HG03571 (cell line): ENCODE results near the gene CDH10.

ENCODE experiments used
- ATAC-seq: cut with Tn5 transposase; IDR thresholded peaks from one replicate; pipeline ENCODE4 v1.9.1; 2021; ENCODE audit not compliant: unreplicated experiment

CDH10 gene

GRCh38 chr5:24602188-24602587 is 42.6 kb downstream of the CDH10 start:
- no peak for ATAC-seq

DNA sequence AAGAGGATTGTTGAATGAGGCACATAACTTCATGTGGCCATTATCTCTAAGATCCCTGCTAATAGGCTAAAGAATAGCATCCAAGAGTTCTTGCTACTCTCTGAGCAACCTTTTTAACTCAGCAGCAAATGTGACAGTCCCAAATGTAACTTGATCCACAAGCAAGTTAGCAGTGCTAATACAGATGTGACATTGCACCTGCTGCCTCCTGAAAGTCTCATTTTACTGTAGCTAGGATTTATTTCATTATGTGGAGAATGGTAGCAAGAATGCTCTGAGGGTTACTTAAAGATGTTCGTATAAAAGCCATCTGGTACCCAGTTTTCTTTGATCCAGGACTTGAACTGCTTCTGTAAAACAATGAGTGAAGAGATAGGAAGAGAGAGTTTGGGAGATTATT is 45.8 kb downstream of the CDH10 start:
- no peak for ATAC-seq

DNA sequence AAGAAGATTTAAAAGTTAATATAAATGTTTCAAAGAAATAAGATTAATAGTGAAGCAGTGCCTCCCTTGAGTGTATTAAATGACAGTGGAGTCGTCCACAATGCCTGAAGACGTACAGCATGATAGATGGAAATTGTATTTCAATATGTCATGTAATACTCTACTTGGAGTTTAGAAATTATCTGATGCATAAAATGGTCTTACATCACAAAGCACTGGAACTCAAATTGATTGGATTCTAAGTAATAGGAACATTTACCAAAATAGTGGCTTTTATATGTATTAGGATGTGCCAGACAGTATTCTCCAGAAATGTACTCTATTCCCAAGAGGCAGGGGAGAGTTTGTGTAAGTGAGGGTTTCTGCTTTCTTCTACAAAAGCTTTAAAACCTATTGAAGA is 49.4 kb downstream of the CDH10 start:
- ATAC-seq = no peak

- no peak for ATAC-seq
These were observed 53.4 kb downstream of the CDH10 start for GRCh38 chr5:24591426-24591825.

GRCh38 chr5:24589566-24589965 is 55.2 kb downstream of the CDH10 start:
- no peak for ATAC-seq

DNA sequence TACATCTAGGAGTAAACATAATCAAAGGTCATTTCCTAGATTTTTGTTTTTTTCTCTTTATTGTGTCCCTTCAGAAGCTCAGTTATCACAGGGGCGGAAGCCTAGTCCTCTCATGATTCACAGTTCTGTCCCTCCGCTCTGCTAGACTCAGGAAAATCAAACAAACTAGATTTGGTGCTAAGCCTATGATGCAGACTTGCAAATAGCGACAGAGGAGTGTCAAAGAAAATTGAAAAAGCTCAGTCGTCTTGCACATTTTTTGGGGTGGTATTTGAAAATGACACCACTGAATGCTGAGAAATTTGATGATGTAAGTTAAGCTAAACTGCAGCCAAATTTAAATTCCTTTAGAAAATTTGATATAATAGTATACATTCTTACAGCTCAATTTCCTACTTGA is 59.0 kb downstream of the CDH10 start:
- ATAC-seq = no peak

GRCh38 chr5:24571302-24571701 is 73.5 kb downstream of the CDH10 start:
- ATAC-seq = no peak

GRCh38 chr5:24566933-24567332 is 77.8 kb downstream of the CDH10 start:
- ATAC-seq = no peak

DNA sequence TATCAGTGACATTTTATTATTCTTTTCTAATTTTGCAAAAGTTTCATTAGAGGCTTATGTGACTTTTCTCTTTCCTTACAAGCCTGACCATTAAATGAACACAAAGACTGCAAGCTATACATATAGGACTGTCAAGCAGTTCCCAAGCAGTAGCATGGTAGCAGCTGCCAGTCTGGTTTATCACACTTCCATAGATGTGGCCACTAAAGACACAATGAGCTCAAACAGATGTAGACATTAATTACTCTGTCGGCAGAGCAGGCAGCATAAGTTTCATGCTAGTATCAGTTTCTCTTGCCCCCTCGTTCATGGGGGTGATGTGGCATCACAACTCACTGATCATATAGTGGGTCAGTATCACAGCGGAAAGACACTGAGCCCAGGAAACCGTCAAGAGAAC is 89.5 kb downstream of the CDH10 start:
- ATAC-seq = no peak

DNA sequence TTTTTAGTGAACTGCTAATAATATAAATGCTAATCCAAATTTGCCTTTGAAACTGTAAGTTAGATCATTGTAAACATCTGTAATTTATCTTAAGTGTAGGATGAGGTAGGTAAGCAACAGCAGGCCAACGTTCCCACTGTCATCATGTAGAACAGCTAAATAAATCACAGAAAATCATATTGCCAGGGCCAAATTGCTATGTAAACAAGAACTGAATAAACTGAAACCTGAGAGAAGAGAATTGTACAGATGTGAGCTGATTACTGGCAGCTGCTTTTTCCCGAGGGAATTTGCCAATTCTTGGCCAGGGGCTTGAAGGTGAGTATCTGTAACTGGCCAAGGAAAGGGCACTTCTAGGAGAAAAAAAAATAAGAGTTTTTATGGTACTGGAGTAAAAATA is 97.6 kb downstream of the CDH10 start:
- no peak for ATAC-seq

GRCh38 chr5:24539613-24540012 is 105.2 kb downstream of the CDH10 start:
- no peak for ATAC-seq

DNA sequence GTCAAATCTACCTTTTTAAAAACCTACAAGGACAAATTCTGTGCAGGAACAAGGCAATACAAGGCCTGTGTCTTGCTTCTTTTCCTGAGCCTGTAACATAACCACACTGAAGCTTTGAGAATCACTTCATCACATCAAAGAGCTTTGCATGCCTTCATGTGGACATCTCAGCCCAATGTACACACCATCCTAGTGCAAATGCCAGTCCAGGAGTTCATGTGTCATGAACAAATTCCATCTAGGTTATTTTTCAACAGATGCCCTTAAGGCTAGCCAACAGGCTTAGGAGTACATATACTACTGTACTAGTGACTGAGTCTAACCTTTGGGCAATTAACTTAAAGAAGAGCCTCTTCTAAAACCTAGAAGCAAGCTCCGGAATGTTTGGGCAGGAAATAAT is 106.4 kb downstream of the CDH10 start:
- no peak for ATAC-seq

- ATAC-seq = no peak
These were observed 109.1 kb downstream of the CDH10 start for GRCh38 chr5:24535646-24536045.

GRCh38 chr5:24530906-24531305 is 113.9 kb downstream of the CDH10 start:
- no peak for ATAC-seq

DNA sequence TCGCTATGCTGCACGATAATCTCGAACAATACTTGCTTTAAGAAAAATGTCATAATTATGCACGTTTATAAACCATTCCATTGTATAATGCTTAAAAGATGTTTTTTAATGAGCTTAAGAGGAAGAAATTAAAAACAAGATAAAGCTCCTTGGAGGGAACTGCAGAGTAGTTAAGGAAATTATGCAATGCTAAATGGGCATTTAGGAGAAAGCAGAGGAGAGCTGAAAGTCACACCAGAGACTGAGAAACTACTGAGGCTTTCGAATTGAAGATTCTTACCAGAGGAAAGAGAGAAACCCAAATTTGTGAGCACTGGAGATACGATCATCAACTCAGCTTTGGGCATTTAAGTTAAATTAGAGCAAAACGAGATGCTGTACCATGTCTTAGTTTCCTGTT is 119.4 kb downstream of the CDH10 start:
- ATAC-seq = no peak

DNA sequence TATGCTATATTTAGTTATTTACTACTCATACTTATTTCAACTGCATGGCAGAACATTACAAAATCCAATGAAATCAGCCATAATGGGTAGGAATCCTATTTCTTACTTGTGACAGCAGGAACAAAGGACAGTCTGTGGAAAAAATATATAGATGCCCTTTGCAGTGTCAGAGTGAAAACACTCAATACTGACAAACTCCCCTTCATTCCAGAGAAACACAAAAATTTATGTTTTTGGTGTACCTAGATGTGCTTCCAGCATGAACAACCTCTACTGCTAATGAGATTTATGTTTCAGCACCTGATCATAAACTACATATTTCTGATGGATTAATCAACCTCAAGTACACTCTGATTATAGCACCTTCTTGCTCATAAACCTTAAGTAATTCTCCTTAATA is 132.4 kb downstream of the CDH10 start:
- no peak for ATAC-seq

- no peak for ATAC-seq
These were observed 134.2 kb downstream of the CDH10 start for GRCh38 chr5:24510523-24510988.

- no peak for ATAC-seq
These were observed 134.8 kb downstream of the CDH10 start for GRCh38 chr5:24509943-24510342.

GRCh38 chr5:24505258-24505657 is 139.5 kb downstream of the CDH10 start:
- no peak for ATAC-seq

GRCh38 chr5:24497591-24498157 is 147.1 kb downstream of the CDH10 start:
- no peak for ATAC-seq

DNA sequence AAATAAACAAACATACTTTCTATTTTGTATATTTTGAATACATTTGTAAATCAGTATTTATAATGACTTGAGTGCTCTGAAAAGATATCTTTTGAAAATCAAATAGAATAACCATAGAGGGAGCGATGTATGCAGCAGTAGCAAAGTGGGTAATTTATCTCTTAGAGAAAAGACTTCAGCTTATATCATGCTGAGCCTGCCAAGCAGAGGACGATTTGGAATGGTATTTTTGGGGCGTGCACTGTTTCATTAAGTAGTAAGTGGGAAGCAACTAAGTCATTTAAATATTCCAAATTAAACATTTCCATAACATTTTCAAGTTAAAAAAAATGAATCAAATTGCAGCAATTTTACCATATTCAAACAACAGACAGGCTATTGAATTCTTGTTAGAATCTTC is 147.6 kb downstream of the CDH10 start:
- no peak for ATAC-seq

- no peak for ATAC-seq
These were observed 148.5 kb downstream of the CDH10 start for GRCh38 chr5:24496268-24496667.

DNA sequence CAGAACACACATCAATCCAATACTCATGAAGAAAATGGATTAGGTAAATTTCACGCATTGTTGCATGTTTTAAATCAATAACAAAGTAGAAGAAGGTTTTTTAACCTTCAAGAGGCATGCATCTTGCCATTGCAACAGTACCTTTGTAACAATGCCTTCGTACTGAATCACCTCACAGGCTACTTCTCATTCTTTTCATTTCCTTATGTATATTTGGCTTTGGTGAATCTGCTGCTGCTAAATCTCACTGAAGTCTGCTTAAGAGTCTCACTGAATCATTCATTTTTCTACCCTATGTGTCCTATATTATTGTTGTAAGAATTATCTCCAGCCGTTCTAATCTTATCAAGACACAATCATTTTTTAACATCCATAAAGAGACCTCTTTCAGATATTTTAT is 152.5 kb downstream of the CDH10 start:
- no peak for ATAC-seq

- ATAC-seq = no peak
These were observed 153.3 kb downstream of the CDH10 start for GRCh38 chr5:24491490-24491889.
